K562 (cell line): Measurements from ENCODE around the gene MAPK8IP2. TPM values are rescaled to one million over a fixed set of nuclear protein-coding genes. Genes with fewer than 3 reads are reported as not detected.

Experiments
- ERF ChIP-seq: fragments of 450-650 bp; formaldehyde crosslinking; IDR thresholded peaks from 2 replicates; pipeline ENCODE4 v1.4.0; 2020; ENCODE audit warnings: mild to moderate bottlenecking, mixed read lengths
- ETV1 ChIP-seq: fragments of 450-650 bp; conservative IDR thresholded peaks from 2 replicates; pipeline ENCODE4 v1.6.1; 2016; ENCODE audit warnings: missing genetic modification characterization, control low read depth, low read depth, missing compliant biosample characterization
- GATA2 ChIP-seq: sonication (generic); formaldehyde crosslinking; IDR thresholded peaks from 2 replicates; pipeline ENCODE4 v1.4.0; 2020; ENCODE audit warnings: mild to moderate bottlenecking, missing genetic modification reagents
- HCFC1 ChIP-seq: IDR thresholded peaks from 2 replicates; pipeline ENCODE4 v1.6.1; 2012; ENCODE audit warnings: low read depth, low read length, improper control_type of control experiment
- HNRNPUL1 ChIP-seq: fragments of 200-400 bp; formaldehyde crosslinking; IDR thresholded peaks from 2 replicates; pipeline ENCODE4 v1.6.1; 2017; ENCODE audit warnings: low read length
- MCM7 ChIP-seq, 2 experiments: fragments of 450-650 bp; IDR thresholded peaks; 2 replicates each; pipeline ENCODE4 v1.6.1; 2016 to 2018
- NUFIP1 ChIP-seq: fragments of 450-650 bp; IDR thresholded peaks from 2 replicates; pipeline ENCODE4 v1.6.1; 2018; ENCODE audit not compliant: partially characterized antibody
- PHF8 ChIP-seq: fragments of 200-600 bp; sonication (generic); IDR thresholded peaks from 2 replicates; pipeline ENCODE4 v1.6.1; 2012; ENCODE audit warnings: mixed run types, mild to moderate bottlenecking, inconsistent platforms, low read length, moderate library complexity, borderline replicate concordance
- POLR2B ChIP-seq: fragments of 450-650 bp; IDR thresholded peaks from 2 replicates; pipeline ENCODE4 v1.6.1; 2018; ENCODE audit warnings: low read depth; ENCODE audit not compliant: partially characterized antibody
- RBFOX2 ChIP-seq: fragments of 200-400 bp; formaldehyde crosslinking; IDR thresholded peaks from 2 replicates; pipeline ENCODE4 v1.6.1; 2017; ENCODE audit warnings: low read depth, mild to moderate bottlenecking, low read length, moderate library complexity
- SETDB1 ChIP-seq: IDR thresholded peaks from one replicate; pipeline ENCODE4 v1.6.1; 2012; ENCODE audit warnings: low read length, control low read depth, inconsistent platforms
- TBP ChIP-seq: optimal IDR thresholded peaks from 2 replicates; pipeline ENCODE3; 2011; ENCODE audit warnings: low read depth, low read length, improper control_type of control experiment
- TGIF2 ChIP-seq: sonication (generic); formaldehyde crosslinking; IDR thresholded peaks from 2 replicates; pipeline ENCODE4 v1.8.1; 2022; ENCODE audit warnings: mild to moderate bottlenecking, missing genetic modification reagents, moderate library complexity
- ZBTB17 ChIP-seq: fragments of 450-650 bp; formaldehyde crosslinking; IDR thresholded peaks from 2 replicates; pipeline ENCODE4 v1.4.0; 2020; ENCODE audit warnings: mild to moderate bottlenecking
- ZNF212 ChIP-seq: fragments of 450-650 bp; formaldehyde crosslinking; IDR thresholded peaks from 2 replicates; pipeline ENCODE4 v1.4.0; 2020; ENCODE audit warnings: mild to moderate bottlenecking
- ZNF408 ChIP-seq: fragments of 250-450 bp; sonication (Bioruptor Pico); IDR thresholded peaks from 2 replicates; pipeline ENCODE4 v1.4.0; 2020; ENCODE audit warnings: low read depth, mild to moderate bottlenecking, moderate library complexity
- polyA plus RNA-seq, 8 experiments: library from polyadenylated mRNA; depleted of rRNA in 4 of 8; stranded (reverse) in 5 of 8; unstranded in 3 of 8; fragments of >200 nt; fragmentation: Nextera tagmentation in 2 of 8; fragmentation: Illumina TruSeq in 1 of 8; extraction: Ambion mirVana in 2 of 8; extraction: Trizol in 1 of 8; gene quantifications; 2 replicates each; pipeline versions ENCODE4 v1.2.1 to v1.2.3, GENCODE V29; 2011 to 2014; ENCODE audit warnings: inconsistent platforms in 1 of 8, missing spikeins in 1 of 8
- total RNA-seq, 7 experiments: library from RNA; depleted of rRNA in 6 of 7; stranded (reverse); fragments of >200 nt in 6 of 7; fragmentation: Illumina TruSeq in 2 of 7; extraction: Trizol in 2 of 7; gene quantifications; 2 replicates each; pipeline versions ENCODE4 v1.2.1 to v1.2.3, GENCODE V29; 2011 to 2021; ENCODE audit warnings: low replicate concordance in 1 of 7
- TF ChIP-seq, protein P1 (sequence below): fragments of 450-650 bp; IDR thresholded peaks from 2 replicates; pipeline ENCODE4 v1.7.0; 2016; ENCODE audit warnings: borderline replicate concordance
- TF ChIP-seq, protein P2 (sequence below): fragments of 200-800 bp; sonication (Bioruptor generic); IDR thresholded peaks from 2 replicates; pipeline ENCODE4 v1.6.1; 2017; ENCODE audit warnings: missing genetic modification characterization, missing compliant biosample characterization
- TF ChIP-seq, protein P3 (sequence below): sonication (generic); formaldehyde crosslinking; IDR thresholded peaks from 2 replicates; pipeline ENCODE4 v1.8.1; 2022; ENCODE audit warnings: missing genetic modification reagents
- TF ChIP-seq, protein P4 (sequence below): fragments of 450-650 bp; formaldehyde crosslinking; IDR thresholded peaks from 2 replicates; pipeline ENCODE4 v1.4.0; 2020; ENCODE audit warnings: mild to moderate bottlenecking, moderate library complexity
- TF ChIP-seq, protein P5 (sequence below): fragments of 450-650 bp; IDR thresholded peaks from 2 replicates; pipeline ENCODE4 v1.6.1; 2014; ENCODE audit warnings: low read depth, mild to moderate bottlenecking, moderate library complexity, borderline replicate concordance

Gene MAPK8IP2
- total and polyA plus RNA-seq, 9 of the 15 experiments (the other 6 are each of a cell fraction or from before 2014, with no cell fraction given), result 0.01 to 0.47 (median 0.07) TPM; not detected in 2

DNA sequence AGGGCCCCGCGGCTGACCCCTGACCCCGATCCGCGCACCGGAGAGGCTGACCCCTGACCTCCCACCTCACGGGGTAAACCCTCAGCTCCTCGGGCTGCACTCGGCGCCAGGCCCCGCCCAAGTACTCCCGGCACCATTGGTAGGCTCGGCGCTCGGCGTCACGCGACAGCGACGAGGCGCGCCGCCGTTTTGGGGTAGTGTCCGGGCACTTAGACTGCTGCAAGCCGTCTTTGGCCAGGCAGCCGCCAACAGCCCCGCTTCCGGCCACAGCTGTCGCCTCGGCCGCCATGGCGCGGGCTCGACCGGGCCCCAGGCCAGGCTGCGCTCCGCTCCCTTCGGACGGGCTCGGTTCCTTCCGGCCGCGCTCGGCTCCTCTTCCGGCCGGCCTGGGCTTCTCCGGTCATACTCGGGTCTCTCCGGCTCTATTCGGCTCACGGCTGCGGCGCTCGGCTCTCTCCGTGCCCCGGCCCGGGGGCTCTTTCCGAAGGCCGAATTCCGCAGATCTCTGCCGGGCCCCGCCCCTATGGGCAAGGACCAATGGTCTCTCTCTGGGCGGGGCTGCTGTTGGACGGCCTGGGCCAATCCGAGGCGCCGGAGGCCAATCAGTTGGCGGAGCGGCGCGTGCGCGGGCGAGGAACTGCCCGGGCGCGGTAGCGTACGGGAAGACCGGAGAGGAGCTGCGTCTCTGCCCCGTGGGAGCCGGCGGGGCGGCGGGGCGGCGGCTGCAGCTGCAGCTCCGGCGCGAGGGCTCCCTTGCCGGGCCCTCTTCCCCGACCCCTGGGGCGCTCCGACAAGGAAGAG is 17.9 kb upstream of the MAPK8IP2 start, which contains the start of gene CHKB (continued):
- TF ChIP-seq, protein P1, sequence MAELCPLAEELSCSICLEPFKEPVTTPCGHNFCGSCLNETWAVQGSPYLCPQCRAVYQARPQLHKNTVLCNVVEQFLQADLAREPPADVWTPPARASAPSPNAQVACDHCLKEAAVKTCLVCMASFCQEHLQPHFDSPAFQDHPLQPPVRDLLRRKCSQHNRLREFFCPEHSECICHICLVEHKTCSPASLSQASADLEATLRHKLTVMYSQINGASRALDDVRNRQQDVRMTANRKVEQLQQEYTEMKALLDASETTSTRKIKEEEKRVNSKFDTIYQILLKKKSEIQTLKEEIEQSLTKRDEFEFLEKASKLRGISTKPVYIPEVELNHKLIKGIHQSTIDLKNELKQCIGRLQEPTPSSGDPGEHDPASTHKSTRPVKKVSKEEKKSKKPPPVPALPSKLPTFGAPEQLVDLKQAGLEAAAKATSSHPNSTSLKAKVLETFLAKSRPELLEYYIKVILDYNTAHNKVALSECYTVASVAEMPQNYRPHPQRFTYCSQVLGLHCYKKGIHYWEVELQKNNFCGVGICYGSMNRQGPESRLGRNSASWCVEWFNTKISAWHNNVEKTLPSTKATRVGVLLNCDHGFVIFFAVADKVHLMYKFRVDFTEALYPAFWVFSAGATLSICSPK, result no peak
- TF ChIP-seq, protein P2, sequence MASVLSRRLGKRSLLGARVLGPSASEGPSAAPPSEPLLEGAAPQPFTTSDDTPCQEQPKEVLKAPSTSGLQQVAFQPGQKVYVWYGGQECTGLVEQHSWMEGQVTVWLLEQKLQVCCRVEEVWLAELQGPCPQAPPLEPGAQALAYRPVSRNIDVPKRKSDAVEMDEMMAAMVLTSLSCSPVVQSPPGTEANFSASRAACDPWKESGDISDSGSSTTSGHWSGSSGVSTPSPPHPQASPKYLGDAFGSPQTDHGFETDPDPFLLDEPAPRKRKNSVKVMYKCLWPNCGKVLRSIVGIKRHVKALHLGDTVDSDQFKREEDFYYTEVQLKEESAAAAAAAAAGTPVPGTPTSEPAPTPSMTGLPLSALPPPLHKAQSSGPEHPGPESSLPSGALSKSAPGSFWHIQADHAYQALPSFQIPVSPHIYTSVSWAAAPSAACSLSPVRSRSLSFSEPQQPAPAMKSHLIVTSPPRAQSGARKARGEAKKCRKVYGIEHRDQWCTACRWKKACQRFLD (CRISPR knock-in tag), result 0 out of 2 replicates have a peak, but pooled peaks have one; percentile 42
- TF ChIP-seq SETDB1 (no peak), ZNF212 (CRISPR knock-in tag) (no peak), TGIF2 (CRISPR knock-in tag) (no peak), PHF8 (peak; percentile 86), ERF (CRISPR knock-in tag) (0 out of 2 replicates have a peak, but pooled peaks have one; percentile 59), HNRNPUL1 (no peak), TBP (peak; percentile 25), NUFIP1 (no peak), GATA2 (CRISPR knock-in tag) (no peak), ETV1 (tag) (peak; percentile 69), POLR2B (peak; percentile 57), ZNF408 (CRISPR knock-in tag) (no peak), MCM7 (IDR thresholded peaks at IDR 0.05) (no peak), RBFOX2 (peak; percentile 85), ZBTB17 (peak; percentile 48; the same call in 1 of the 2 replicates), HCFC1 (0 out of 2 replicates have a peak, but pooled peaks have one; percentile 41)
- TF ChIP-seq, protein P3, sequence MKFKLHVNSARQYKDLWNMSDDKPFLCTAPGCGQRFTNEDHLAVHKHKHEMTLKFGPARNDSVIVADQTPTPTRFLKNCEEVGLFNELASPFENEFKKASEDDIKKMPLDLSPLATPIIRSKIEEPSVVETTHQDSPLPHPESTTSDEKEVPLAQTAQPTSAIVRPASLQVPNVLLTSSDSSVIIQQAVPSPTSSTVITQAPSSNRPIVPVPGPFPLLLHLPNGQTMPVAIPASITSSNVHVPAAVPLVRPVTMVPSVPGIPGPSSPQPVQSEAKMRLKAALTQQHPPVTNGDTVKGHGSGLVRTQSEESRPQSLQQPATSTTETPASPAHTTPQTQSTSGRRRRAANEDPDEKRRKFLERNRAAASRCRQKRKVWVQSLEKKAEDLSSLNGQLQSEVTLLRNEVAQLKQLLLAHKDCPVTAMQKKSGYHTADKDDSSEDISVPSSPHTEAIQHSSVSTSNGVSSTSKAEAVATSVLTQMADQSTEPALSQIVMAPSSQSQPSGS (CRISPR knock-in tag), result no peak
- TF ChIP-seq, protein P4, sequence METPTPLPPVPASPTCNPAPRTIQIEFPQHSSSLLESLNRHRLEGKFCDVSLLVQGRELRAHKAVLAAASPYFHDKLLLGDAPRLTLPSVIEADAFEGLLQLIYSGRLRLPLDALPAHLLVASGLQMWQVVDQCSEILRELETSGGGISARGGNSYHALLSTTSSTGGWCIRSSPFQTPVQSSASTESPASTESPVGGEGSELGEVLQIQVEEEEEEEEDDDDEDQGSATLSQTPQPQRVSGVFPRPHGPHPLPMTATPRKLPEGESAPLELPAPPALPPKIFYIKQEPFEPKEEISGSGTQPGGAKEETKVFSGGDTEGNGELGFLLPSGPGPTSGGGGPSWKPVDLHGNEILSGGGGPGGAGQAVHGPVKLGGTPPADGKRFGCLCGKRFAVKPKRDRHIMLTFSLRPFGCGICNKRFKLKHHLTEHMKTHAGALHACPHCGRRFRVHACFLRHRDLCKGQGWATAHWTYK (CRISPR knock-in tag), result no peak; the same call in 1 of the 2 replicates
- TF ChIP-seq, protein P5, sequence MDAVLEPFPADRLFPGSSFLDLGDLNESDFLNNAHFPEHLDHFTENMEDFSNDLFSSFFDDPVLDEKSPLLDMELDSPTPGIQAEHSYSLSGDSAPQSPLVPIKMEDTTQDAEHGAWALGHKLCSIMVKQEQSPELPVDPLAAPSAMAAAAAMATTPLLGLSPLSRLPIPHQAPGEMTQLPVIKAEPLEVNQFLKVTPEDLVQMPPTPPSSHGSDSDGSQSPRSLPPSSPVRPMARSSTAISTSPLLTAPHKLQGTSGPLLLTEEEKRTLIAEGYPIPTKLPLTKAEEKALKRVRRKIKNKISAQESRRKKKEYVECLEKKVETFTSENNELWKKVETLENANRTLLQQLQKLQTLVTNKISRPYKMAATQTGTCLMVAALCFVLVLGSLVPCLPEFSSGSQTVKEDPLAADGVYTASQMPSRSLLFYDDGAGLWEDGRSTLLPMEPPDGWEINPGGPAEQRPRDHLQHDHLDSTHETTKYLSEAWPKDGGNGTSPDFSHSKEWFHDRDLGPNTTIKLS, result 0 out of 2 replicates have a peak, but pooled peaks have one; percentile 26
